HG03558 (cell line): ENCODE data around the gene CBR3.
A peak's percentile ranks its signal among the peaks of the same experiment; 100 is the strongest.

Experiments
- ATAC-seq: cut with Tn5 transposase; IDR thresholded peaks from one replicate; pipeline ENCODE4 v1.9.1; 2021; ENCODE audit warnings: moderate number of reproducible peaks; ENCODE audit not compliant: unreplicated experiment; ENCODE audit errors: extremely low read depth

CBR3 gene

GRCh38 chr21:36149788-36150711 is 15.2 kb downstream of the CBR3 start:
- peak; percentile 52 for ATAC-seq

GRCh38 chr21:36155603-36156338 is 20.9 kb downstream of the CBR3 start:
- ATAC-seq, result no peak

GRCh38 chr21:36156339-36156814 is 21.5 kb downstream of the CBR3 start:
- peak; percentile 63 for ATAC-seq

- peak; percentile 20 for ATAC-seq
Observed at GRCh38 chr21:36156815-36157670, 22.2 kb downstream of the CBR3 start, which contains the start of gene DOP1B. Gene DOP1B (plus strand): TSS chr21:36156824. CDS start chr21:36164734, 7,910 bp downstream.

GRCh38 chr21:36159356-36159921 is 24.6 kb downstream of the CBR3 start:
- ATAC-seq, result no peak

- no peak for ATAC-seq
Observed at GRCh38 chr21:36160850-36161178, 25.9 kb downstream of the CBR3 start.

GRCh38 chr21:36162631-36163030 is 27.8 kb downstream of the CBR3 start:
- no peak for ATAC-seq

GRCh38 chr21:36163750-36164741 is 29.2 kb downstream of the CBR3 start:
- no peak for ATAC-seq

GRCh38 chr21:36165356-36165755 is 30.5 kb downstream of the CBR3 start:
- no peak for ATAC-seq

- no peak for ATAC-seq
Observed at GRCh38 chr21:36166705-36167104, 31.8 kb downstream of the CBR3 start.

- ATAC-seq, result no peak
Observed at GRCh38 chr21:36167541-36167940, 32.7 kb downstream of the CBR3 start.

- no peak for ATAC-seq
Observed at GRCh38 chr21:36169470-36170128, 34.7 kb downstream of the CBR3 start.

- no peak for ATAC-seq
Observed at GRCh38 chr21:36170823-36171222, 35.9 kb downstream of the CBR3 start.

GRCh38 chr21:36171336-36171735 is 36.5 kb downstream of the CBR3 start:
- no peak for ATAC-seq

- no peak for ATAC-seq
Observed at GRCh38 chr21:36171741-36172331, 37.0 kb downstream of the CBR3 start.

- no peak for ATAC-seq
Observed at GRCh38 chr21:36174780-36175179, 39.9 kb downstream of the CBR3 start.

- no peak for ATAC-seq
Observed at GRCh38 chr21:36175771-36176565, 41.1 kb downstream of the CBR3 start.
